ENCODE data around the gene MYBPC1.

- TF ChIP-seq, protein P1, sequence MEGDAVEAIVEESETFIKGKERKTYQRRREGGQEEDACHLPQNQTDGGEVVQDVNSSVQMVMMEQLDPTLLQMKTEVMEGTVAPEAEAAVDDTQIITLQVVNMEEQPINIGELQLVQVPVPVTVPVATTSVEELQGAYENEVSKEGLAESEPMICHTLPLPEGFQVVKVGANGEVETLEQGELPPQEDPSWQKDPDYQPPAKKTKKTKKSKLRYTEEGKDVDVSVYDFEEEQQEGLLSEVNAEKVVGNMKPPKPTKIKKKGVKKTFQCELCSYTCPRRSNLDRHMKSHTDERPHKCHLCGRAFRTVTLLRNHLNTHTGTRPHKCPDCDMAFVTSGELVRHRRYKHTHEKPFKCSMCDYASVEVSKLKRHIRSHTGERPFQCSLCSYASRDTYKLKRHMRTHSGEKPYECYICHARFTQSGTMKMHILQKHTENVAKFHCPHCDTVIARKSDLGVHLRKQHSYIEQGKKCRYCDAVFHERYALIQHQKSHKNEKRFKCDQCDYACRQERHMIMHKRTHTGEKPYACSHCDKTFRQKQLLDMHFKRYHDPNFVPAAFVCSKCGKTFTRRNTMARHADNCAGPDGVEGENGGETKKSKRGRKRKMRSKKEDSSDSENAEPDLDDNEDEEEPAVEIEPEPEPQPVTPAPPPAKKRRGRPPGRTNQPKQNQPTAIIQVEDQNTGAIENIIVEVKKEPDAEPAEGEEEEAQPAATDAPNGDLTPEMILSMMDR (IDR thresholded peaks at IDR 0.05) = no peak
- TF ChIP-seq SIN3A (IDR thresholded peaks at IDR 0.05; ENCODE audit: borderline replicate concordance, insufficient read depth, low read depth, low read length) = no peak
- TF ChIP-seq POLR2AphosphoS5 (IDR thresholded peaks at IDR 0.05; ENCODE audit: low read depth, low read length) = no peak
- TF ChIP-seq, protein P2, sequence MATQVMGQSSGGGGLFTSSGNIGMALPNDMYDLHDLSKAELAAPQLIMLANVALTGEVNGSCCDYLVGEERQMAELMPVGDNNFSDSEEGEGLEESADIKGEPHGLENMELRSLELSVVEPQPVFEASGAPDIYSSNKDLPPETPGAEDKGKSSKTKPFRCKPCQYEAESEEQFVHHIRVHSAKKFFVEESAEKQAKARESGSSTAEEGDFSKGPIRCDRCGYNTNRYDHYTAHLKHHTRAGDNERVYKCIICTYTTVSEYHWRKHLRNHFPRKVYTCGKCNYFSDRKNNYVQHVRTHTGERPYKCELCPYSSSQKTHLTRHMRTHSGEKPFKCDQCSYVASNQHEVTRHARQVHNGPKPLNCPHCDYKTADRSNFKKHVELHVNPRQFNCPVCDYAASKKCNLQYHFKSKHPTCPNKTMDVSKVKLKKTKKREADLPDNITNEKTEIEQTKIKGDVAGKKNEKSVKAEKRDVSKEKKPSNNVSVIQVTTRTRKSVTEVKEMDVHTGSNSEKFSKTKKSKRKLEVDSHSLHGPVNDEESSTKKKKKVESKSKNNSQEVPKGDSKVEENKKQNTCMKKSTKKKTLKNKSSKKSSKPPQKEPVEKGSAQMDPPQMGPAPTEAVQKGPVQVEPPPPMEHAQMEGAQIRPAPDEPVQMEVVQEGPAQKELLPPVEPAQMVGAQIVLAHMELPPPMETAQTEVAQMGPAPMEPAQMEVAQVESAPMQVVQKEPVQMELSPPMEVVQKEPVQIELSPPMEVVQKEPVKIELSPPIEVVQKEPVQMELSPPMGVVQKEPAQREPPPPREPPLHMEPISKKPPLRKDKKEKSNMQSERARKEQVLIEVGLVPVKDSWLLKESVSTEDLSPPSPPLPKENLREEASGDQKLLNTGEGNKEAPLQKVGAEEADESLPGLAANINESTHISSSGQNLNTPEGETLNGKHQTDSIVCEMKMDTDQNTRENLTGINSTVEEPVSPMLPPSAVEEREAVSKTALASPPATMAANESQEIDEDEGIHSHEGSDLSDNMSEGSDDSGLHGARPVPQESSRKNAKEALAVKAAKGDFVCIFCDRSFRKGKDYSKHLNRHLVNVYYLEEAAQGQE (IDR thresholded peaks at IDR 0.05; ENCODE audit: insufficient read depth in 1 of 2, low read depth in 2 of 2, low read length in 1 of 2) = no peak
Measured at GRCh38 chr12:101597164-101597563, 2.4 kb downstream of the MYBPC1 start.

Measured in Panc1 (cell line).